ENCODE data around the gene PTPN1.

PTPN1 gene

GRCh38 chr20:50589548-50590347 lies 79.6 kb downstream of the PTPN1 start:
- peaks cover 32% of the 10 kb centered on the region for H3K36me3 ChIP-seq (ENCODE audit: control insufficient read depth, insufficient read depth, low read length)
- no peak overlapping the region for H3K27ac ChIP-seq (ENCODE audit: low read depth, low read length)
- H3K27me3 ChIP-seq (ENCODE audit: control insufficient read depth, insufficient read depth, low read length) = no peaks in the 10 kb centered on the region
- no peak overlapping the region for H3K9ac ChIP-seq (ENCODE audit: low read length)
- H3K4me3 ChIP-seq (ENCODE audit: low read depth, low read length) = no peak overlapping the region
- H3K9me3 ChIP-seq (ENCODE audit: control insufficient read depth, insufficient read depth, low read depth, low read length) = no peaks in the 10 kb centered on the region
- peaks cover 4% of the 10 kb centered on the region; the same call in 1 of the 2 replicates for H3K4me1 ChIP-seq (ENCODE audit: control insufficient read depth, insufficient read depth, low read length)

- H3K36me3 ChIP-seq (ENCODE audit: control insufficient read depth, insufficient read depth, low read length) = peaks cover 26% of the 10 kb centered on the region
- H3K27ac ChIP-seq (ENCODE audit: low read depth, low read length) = no peak overlapping the region
- no peak overlapping the region for H3K4me3 ChIP-seq (ENCODE audit: low read depth, low read length)
- no peaks in the 10 kb centered on the region for H3K27me3 ChIP-seq (ENCODE audit: control insufficient read depth, insufficient read depth, low read length)
- no peaks in the 10 kb centered on the region for H3K9me3 ChIP-seq (ENCODE audit: control insufficient read depth, insufficient read depth, low read depth, low read length)
- no peak overlapping the region for H3K9ac ChIP-seq (ENCODE audit: low read length)
- H3K4me1 ChIP-seq (ENCODE audit: control insufficient read depth, insufficient read depth, low read length) = peaks cover 4% of the 10 kb centered on the region; the same call in 1 of the 2 replicates
Observed at GRCh38 chr20:50590348-50590664, 80.1 kb downstream of the PTPN1 start.

- H3K4me1 ChIP-seq (ENCODE audit: control insufficient read depth, insufficient read depth, low read length) = peaks cover 8% of the 10 kb centered on the region
- H3K4me3 ChIP-seq (ENCODE audit: low read depth, low read length) = no peak overlapping the region
- peaks cover 17% of the 10 kb centered on the region for H3K36me3 ChIP-seq (ENCODE audit: control insufficient read depth, insufficient read depth, low read length)
- H3K27me3 ChIP-seq (ENCODE audit: control insufficient read depth, insufficient read depth, low read length) = no peaks in the 10 kb centered on the region
- H3K9me3 ChIP-seq (ENCODE audit: control insufficient read depth, insufficient read depth, low read depth, low read length) = no peaks in the 10 kb centered on the region
- H3K9ac ChIP-seq (ENCODE audit: low read length) = no peak overlapping the region
- H3K27ac ChIP-seq (ENCODE audit: low read depth, low read length) = no peak overlapping the region
Observed at GRCh38 chr20:50591233-50591852, 81.2 kb downstream of the PTPN1 start.

DNA sequence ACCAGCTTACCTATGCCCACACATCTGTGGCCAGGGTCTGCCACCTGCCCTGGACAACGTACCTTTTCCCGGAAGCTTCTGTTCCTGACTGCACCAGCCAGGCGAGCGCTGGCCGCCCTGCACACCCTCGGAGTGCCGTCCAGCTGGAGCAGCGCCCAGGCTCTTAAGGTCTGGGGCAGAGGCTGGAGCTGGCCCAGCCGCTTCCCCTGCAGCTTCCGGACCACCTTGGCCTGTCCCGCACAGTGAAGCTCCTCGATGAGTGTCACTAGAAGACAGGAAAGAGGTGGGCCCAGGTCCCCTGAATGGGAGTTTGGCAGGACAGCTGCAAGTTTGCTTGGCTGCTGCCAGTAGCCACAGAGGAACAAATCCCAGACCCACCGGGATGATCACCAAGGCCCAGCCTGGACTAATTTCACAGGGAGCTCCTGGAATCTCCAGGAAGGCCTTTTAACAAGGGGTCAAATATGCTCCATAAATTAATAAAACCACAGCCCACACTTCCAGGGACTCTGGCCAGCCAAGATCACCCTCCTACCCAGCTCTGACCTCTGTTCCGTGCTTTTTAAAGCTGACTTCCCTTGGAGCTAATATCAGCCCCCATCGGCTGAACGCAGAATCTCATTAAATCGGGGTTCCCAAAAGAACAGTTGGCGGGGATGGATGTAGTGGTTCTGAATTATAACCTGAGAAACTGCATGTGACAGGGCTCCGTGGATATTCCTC lies 82.3 kb downstream of the PTPN1 start:
- peaks cover 12% of the 10 kb centered on the region for H3K4me1 ChIP-seq (ENCODE audit: control insufficient read depth, insufficient read depth, low read length)
- H3K4me3 ChIP-seq (ENCODE audit: low read depth, low read length) = no peak overlapping the region
- H3K9me3 ChIP-seq (ENCODE audit: control insufficient read depth, insufficient read depth, low read depth, low read length) = no peaks in the 10 kb centered on the region
- H3K9ac ChIP-seq (ENCODE audit: low read length) = no peak overlapping the region
- H3K36me3 ChIP-seq (ENCODE audit: control insufficient read depth, insufficient read depth, low read length) = peaks cover 8% of the 10 kb centered on the region; the same call in 1 of the 2 replicates
- H3K27me3 ChIP-seq (ENCODE audit: control insufficient read depth, insufficient read depth, low read length) = no peaks in the 10 kb centered on the region
- H3K27ac ChIP-seq (ENCODE audit: low read depth, low read length) = no peak overlapping the region

DNA sequence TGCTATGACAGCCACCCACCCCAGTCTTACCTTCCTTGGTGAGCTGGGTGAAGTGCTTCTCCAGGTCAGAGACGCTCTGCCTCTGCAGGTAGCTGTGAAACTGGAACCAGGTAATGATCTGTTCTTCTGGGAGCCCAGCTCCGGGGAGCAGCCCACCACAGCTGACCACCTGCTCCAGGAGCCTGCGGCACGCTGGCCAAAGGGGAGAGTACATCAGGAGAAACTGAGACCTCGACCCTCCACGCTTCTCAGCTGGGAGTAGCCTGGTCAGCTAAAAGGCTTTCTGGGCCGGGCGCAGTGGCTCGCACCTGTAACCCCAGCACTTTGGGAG lies 82.8 kb downstream of the PTPN1 start:
- Histone ChIP-seq H3K9ac (ENCODE audit: low read length) (no peak overlapping the region), H3K9me3 (ENCODE audit: control insufficient read depth, insufficient read depth, low read depth, low read length) (no peaks in the 10 kb centered on the region), H3K4me1 (ENCODE audit: control insufficient read depth, insufficient read depth, low read length) (peaks cover 12% of the 10 kb centered on the region), H3K27me3 (ENCODE audit: control insufficient read depth, insufficient read depth, low read length) (no peaks in the 10 kb centered on the region), H3K27ac (ENCODE audit: low read depth, low read length) (no peak overlapping the region), H3K36me3 (ENCODE audit: control insufficient read depth, insufficient read depth, low read length) (peaks cover 8% of the 10 kb centered on the region; the same call in 1 of the 2 replicates), H3K4me3 (ENCODE audit: low read depth, low read length) (no peak overlapping the region)

GRCh38 chr20:50594231-50594590 lies 84.0 kb downstream of the PTPN1 start:
- no peaks in the 10 kb centered on the region for H3K27me3 ChIP-seq (ENCODE audit: control insufficient read depth, insufficient read depth, low read length)
- no peaks in the 10 kb centered on the region for H3K9me3 ChIP-seq (ENCODE audit: control insufficient read depth, insufficient read depth, low read depth, low read length)
- H3K27ac ChIP-seq (ENCODE audit: low read depth, low read length) = no peak overlapping the region
- no peak overlapping the region for H3K4me3 ChIP-seq (ENCODE audit: low read depth, low read length)
- H3K9ac ChIP-seq (ENCODE audit: low read length) = no peak overlapping the region
- peaks cover 8% of the 10 kb centered on the region; the same call in 1 of the 2 replicates for H3K36me3 ChIP-seq (ENCODE audit: control insufficient read depth, insufficient read depth, low read length)
- peaks cover 12% of the 10 kb centered on the region for H3K4me1 ChIP-seq (ENCODE audit: control insufficient read depth, insufficient read depth, low read length)

- Histone ChIP-seq H3K27me3 (ENCODE audit: control insufficient read depth, insufficient read depth, low read length) (no peaks in the 10 kb centered on the region), H3K9me3 (ENCODE audit: control insufficient read depth, insufficient read depth, low read depth, low read length) (no peaks in the 10 kb centered on the region), H3K27ac (ENCODE audit: low read depth, low read length) (no peak overlapping the region), H3K4me3 (ENCODE audit: low read depth, low read length) (no peak overlapping the region), H3K9ac (ENCODE audit: low read length) (no peak overlapping the region), H3K36me3 (ENCODE audit: control insufficient read depth, insufficient read depth, low read length) (peaks cover 4% of the 10 kb centered on the region; the same call in 1 of the 2 replicates), H3K4me1 (ENCODE audit: control insufficient read depth, insufficient read depth, low read length) (peaks cover 12% of the 10 kb centered on the region)
Observed at GRCh38 chr20:50594591-50595432, 84.6 kb downstream of the PTPN1 start.

DNA sequence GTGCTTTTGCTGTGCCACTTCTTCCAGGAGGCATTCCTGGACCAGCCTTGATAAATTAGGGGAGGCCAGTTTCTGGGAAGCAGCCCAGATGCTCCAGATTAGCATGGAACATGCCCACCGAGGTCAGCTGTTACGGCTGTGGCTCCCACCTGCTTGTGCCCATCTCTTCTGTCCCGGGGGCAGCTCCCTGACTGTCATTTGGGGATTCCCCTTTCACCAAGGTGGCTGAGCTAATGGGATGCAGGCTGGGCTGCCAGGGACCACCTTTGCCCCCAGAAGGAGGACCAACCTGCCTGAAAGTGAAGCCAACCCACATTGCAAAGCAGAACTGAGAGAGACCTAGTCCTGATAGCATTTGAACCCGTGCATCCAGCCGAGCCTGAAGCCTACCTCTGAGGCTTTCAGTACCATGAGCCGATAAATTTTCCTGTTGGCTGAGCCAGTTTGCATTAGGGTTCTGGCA lies 85.3 kb downstream of the PTPN1 start:
- H3K4me3 ChIP-seq (ENCODE audit: low read depth, low read length) = no peak overlapping the region
- no peaks in the 10 kb centered on the region for H3K27me3 ChIP-seq (ENCODE audit: control insufficient read depth, insufficient read depth, low read length)
- H3K27ac ChIP-seq (ENCODE audit: low read depth, low read length) = no peak overlapping the region
- no peak overlapping the region for H3K9ac ChIP-seq (ENCODE audit: low read length)
- no peaks in the 10 kb centered on the region for H3K9me3 ChIP-seq (ENCODE audit: control insufficient read depth, insufficient read depth, low read depth, low read length)
- peaks cover 12% of the 10 kb centered on the region for H3K4me1 ChIP-seq (ENCODE audit: control insufficient read depth, insufficient read depth, low read length)
- H3K36me3 ChIP-seq (ENCODE audit: control insufficient read depth, insufficient read depth, low read length) = no peaks in the 10 kb centered on the region

- H3K9me3 ChIP-seq (ENCODE audit: control insufficient read depth, insufficient read depth, low read depth, low read length) = no peaks in the 10 kb centered on the region
- H3K36me3 ChIP-seq (ENCODE audit: control insufficient read depth, insufficient read depth, low read length) = no peaks in the 10 kb centered on the region
- no peaks in the 10 kb centered on the region for H3K27me3 ChIP-seq (ENCODE audit: control insufficient read depth, insufficient read depth, low read length)
- H3K4me1 ChIP-seq (ENCODE audit: control insufficient read depth, insufficient read depth, low read length) = peaks cover 12% of the 10 kb centered on the region
- H3K27ac ChIP-seq (ENCODE audit: low read depth, low read length) = no peak overlapping the region
- no peak overlapping the region for H3K4me3 ChIP-seq (ENCODE audit: low read depth, low read length)
- H3K9ac ChIP-seq (ENCODE audit: low read length) = no peak overlapping the region
Observed at GRCh38 chr20:50595988-50596693, 86.0 kb downstream of the PTPN1 start.

- Histone ChIP-seq H3K4me3 (ENCODE audit: low read depth, low read length) (no peak overlapping the region), H3K9me3 (ENCODE audit: control insufficient read depth, insufficient read depth, low read depth, low read length) (no peaks in the 10 kb centered on the region), H3K9ac (ENCODE audit: low read length) (no peak overlapping the region), H3K36me3 (ENCODE audit: control insufficient read depth, insufficient read depth, low read length) (no peaks in the 10 kb centered on the region), H3K4me1 (ENCODE audit: control insufficient read depth, insufficient read depth, low read length) (peaks cover 12% of the 10 kb centered on the region), H3K27ac (ENCODE audit: low read depth, low read length) (no peak overlapping the region), H3K27me3 (ENCODE audit: control insufficient read depth, insufficient read depth, low read length) (no peaks in the 10 kb centered on the region)
Observed at GRCh38 chr20:50596694-50597021, 86.5 kb downstream of the PTPN1 start.

Data from HUES6 (cell line).